ENCODE data around the gene ZP3.
"Not testable (repeated sequence)": the region's sequence is repeated elsewhere in the genome, so short reads cannot be mapped to it uniquely, and the experiment has no call there.

ZP3 gene

DNA sequence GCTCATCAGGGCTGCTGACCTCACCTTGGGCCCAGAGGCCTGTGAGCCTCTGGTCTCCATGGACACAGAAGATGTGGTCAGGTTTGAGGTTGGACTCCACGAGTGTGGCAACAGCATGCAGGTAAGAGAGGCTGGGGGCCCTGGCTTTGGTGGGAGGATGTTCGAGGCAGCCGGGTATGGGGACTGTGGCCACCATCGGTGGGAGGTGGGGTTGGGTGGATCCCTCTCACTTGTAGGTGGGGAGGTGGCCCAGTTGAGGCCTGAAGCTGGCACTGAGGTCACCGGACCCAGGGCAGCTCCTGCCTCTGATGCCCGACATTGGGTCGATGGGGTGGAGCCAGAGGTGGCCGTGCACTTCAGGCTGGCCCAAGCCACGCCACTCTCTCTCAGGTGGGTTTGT, 406 bp downstream of the ZP3 start:
- Histone ChIP-seq H3K27ac (ENCODE audit: low read length) (no peak overlapping the region), H3K36me3 (ENCODE audit: control insufficient read depth, insufficient read depth, low read length) (no peaks in the 10 kb centered on the region; the same call in 1 of the 2 replicates), H3K4me3 (ENCODE audit: low read length) (no peak overlapping the region), H3K4me1 (ENCODE audit: control insufficient read depth, insufficient read depth, low read length) (peaks cover 4% of the 10 kb centered on the region; the same call in 1 of the 2 replicates), H3K27me3 (ENCODE audit: control insufficient read depth, insufficient read depth, low read length) (no peaks in the 10 kb centered on the region), H3K9me3 (ENCODE audit: control insufficient read depth, insufficient read depth, low read length) (no peaks in the 10 kb centered on the region)
- no CpG with 5 or more reads among the region's 9 CpGs for WGBS (ENCODE audit: insufficient coverage, insufficient read length)
- DNase-seq (ENCODE audit: low read depth, low spot score), result no peak

DNA sequence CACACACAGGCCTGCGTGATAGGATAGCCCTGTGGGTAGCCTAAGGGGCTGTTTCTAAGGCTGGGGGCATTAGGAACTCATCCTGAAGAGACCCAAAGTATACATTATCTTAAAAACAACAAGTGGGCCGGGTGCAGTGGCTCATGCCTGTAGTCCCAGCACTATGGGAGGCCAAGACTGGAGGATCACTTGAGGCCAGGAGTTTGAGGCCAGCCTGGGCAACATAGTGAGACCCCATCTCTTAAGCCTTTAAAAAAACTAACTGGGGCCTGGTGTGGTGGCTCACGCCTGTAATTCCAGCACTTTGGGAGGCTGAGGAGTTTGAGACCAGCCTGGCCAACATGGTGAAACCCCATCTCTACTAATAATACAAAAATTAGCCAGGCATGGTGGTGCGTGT, 808 bp downstream of the ZP3 start:
- H3K4me1 ChIP-seq (ENCODE audit: control insufficient read depth, insufficient read depth, low read length); DNase-seq (ENCODE audit: low read depth, low spot score); H3K27me3 ChIP-seq (ENCODE audit: control insufficient read depth, insufficient read depth, low read length); H3K27ac ChIP-seq (ENCODE audit: low read length); H3K36me3 ChIP-seq (ENCODE audit: control insufficient read depth, insufficient read depth, low read length); H3K4me3 ChIP-seq (ENCODE audit: low read length); H3K9me3 ChIP-seq (ENCODE audit: control insufficient read depth, insufficient read depth, low read length): not testable (repeated sequence)
- WGBS (ENCODE audit: insufficient coverage, insufficient read length), result no CpG with 5 or more reads among the region's 4 CpGs

- Histone ChIP-seq H3K9me3 (ENCODE audit: control insufficient read depth, insufficient read depth, low read length) (no peaks in the 10 kb centered on the region), H3K36me3 (ENCODE audit: control insufficient read depth, insufficient read depth, low read length) (no peaks in the 10 kb centered on the region; the same call in 1 of the 2 replicates), H3K27ac (ENCODE audit: low read length) (no peak overlapping the region), H3K27me3 (ENCODE audit: control insufficient read depth, insufficient read depth, low read length) (no peaks in the 10 kb centered on the region), H3K4me3 (ENCODE audit: low read length) (no peak overlapping the region), H3K4me1 (ENCODE audit: control insufficient read depth, insufficient read depth, low read length) (peaks cover 4% of the 10 kb centered on the region; the same call in 1 of the 2 replicates)
- no CpG with 5 or more reads among the region's 4 CpGs for WGBS (ENCODE audit: insufficient coverage, insufficient read length)
- no peak for DNase-seq (ENCODE audit: low read depth, low spot score)
Observed at GRCh38 chr7:76426246-76426645, 1.5 kb downstream of the ZP3 start.

DNA sequence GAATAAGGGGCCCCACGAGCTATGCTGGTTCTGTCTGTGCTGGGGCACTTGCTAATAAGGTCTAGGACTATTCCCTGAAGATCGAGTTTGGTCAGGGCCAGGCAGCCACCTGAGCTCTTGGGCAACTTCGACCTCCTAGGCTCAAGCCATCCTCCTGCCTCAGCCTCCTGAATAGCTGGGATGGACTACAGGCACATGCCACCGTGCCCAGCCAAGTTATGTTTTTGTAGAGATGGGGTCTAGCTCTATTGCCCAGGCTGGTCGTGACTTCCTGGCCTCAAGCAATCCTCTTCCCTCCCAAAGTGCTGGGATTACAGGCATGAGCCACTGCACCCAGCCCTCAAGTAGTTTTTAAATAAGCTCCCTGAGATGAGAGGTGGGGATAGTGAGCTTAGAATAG, 2.9 kb downstream of the ZP3 start:
- no peak for DNase-seq (ENCODE audit: low read depth, low spot score)
- H3K27ac ChIP-seq (ENCODE audit: low read length), result no peak overlapping the region
- no peaks in the 10 kb centered on the region for H3K9me3 ChIP-seq (ENCODE audit: control insufficient read depth, insufficient read depth, low read length)
- no peak overlapping the region for H3K4me3 ChIP-seq (ENCODE audit: low read length)
- H3K27me3 ChIP-seq (ENCODE audit: control insufficient read depth, insufficient read depth, low read length), result no peaks in the 10 kb centered on the region
- H3K36me3 ChIP-seq (ENCODE audit: control insufficient read depth, insufficient read depth, low read length), result no peaks in the 10 kb centered on the region; the same call in 1 of the 2 replicates
- peaks cover 4% of the 10 kb centered on the region; the same call in 1 of the 2 replicates for H3K4me1 ChIP-seq (ENCODE audit: control insufficient read depth, insufficient read depth, low read length)
- no CpG with 5 or more reads among the region's 5 CpGs for WGBS (ENCODE audit: insufficient coverage, insufficient read length)

DNA sequence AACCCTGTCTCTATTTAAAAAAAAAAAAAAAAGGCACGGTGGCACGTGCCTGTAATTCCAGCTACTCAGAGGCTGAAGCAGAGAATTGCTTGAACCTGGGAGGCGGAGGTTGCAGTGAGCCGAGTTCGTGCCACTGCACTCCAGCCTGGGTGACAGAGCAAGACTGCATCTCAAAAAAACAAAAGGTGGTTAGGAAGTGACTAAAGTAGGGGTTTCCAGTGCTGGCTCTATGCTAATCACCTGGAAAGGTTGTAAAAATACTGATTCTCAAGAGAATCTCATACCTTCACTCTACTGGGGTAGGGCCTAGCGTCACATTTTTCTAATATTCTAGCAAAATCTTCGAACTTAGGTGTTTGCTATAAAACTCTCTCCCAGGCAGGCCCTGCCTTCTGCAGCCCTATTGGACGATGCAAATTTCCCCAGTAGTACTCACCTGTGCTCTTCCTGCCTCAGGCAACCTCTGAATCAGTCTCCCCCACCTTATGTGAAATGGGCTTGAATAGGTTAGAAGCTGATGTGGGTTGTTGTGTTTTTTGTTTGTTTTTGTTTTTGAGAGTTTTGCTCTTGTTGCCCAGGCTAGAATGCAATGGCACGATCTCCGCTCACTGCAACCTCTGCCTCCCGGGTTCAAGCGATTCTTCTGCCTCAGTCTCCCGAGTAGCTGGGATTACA, 3.5 kb downstream of the ZP3 start:
- Histone ChIP-seq H3K4me1 (ENCODE audit: control insufficient read depth, insufficient read depth, low read length) (peaks cover 3% of the 10 kb centered on the region; the same call in 1 of the 2 replicates), H3K9me3 (ENCODE audit: control insufficient read depth, insufficient read depth, low read length) (no peaks in the 10 kb centered on the region), H3K27ac (ENCODE audit: low read length) (no peak overlapping the region), H3K27me3 (ENCODE audit: control insufficient read depth, insufficient read depth, low read length) (no peaks in the 10 kb centered on the region), H3K4me3 (ENCODE audit: low read length) (no peak overlapping the region), H3K36me3 (ENCODE audit: control insufficient read depth, insufficient read depth, low read length) (no peaks in the 10 kb centered on the region; the same call in 1 of the 2 replicates)
- WGBS (ENCODE audit: insufficient coverage, insufficient read length), result no CpG with 5 or more reads among the region's 13 CpGs
- no peak for DNase-seq (ENCODE audit: low read depth, low spot score)

- H3K27ac ChIP-seq (ENCODE audit: low read length), result no peak overlapping the region
- no peak for DNase-seq (ENCODE audit: low read depth, low spot score)
- WGBS (ENCODE audit: insufficient coverage, insufficient read length), result no CpG with 5 or more reads among the region's 18 CpGs
- no peaks in the 10 kb centered on the region for H3K9me3 ChIP-seq (ENCODE audit: control insufficient read depth, insufficient read depth, low read length)
- H3K27me3 ChIP-seq (ENCODE audit: control insufficient read depth, insufficient read depth, low read length), result no peaks in the 10 kb centered on the region
- no peak overlapping the region for H3K4me3 ChIP-seq (ENCODE audit: low read length)
- 0 out of 2 replicates have a peak, but pooled peaks cover 2% of the 10 kb centered on the region for H3K4me1 ChIP-seq (ENCODE audit: control insufficient read depth, insufficient read depth, low read length)
- H3K36me3 ChIP-seq (ENCODE audit: control insufficient read depth, insufficient read depth, low read length), result no peaks in the 10 kb centered on the region; the same call in 1 of the 2 replicates
Observed at GRCh38 chr7:76428868-76429805, 4.4 kb downstream of the ZP3 start.

DNA sequence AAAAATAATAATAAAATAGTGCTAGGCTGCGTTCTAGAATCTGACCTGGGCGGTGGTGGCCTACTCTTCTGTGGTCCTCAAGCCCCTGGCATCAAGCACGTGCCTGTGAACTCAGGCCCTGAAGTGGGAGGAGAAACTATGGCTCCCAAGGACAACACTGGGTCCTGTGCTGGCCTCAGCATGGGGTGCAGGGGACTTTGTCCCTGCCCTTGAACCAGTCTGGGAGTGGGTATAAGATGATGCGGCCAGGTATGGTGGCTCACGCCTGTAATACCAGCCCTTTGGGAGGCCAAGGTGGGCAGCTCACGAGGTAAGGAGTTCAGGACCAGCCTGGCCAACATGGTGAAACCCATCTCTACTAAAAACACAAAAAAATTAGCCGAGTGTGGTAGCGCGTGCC, 5.5 kb downstream of the ZP3 start:
- Histone ChIP-seq H3K4me3 (ENCODE audit: low read length) (no peak overlapping the region), H3K4me1 (ENCODE audit: control insufficient read depth, insufficient read depth, low read length) (0 out of 2 replicates have a peak, but pooled peaks cover 2% of the 10 kb centered on the region), H3K9me3 (ENCODE audit: control insufficient read depth, insufficient read depth, low read length) (no peaks in the 10 kb centered on the region), H3K27ac (ENCODE audit: low read length) (no peak overlapping the region), H3K36me3 (ENCODE audit: control insufficient read depth, insufficient read depth, low read length) (no peaks in the 10 kb centered on the region; the same call in 1 of the 2 replicates), H3K27me3 (ENCODE audit: control insufficient read depth, insufficient read depth, low read length) (no peaks in the 10 kb centered on the region)
- no CpG with 5 or more reads among the region's 9 CpGs for WGBS (ENCODE audit: insufficient coverage, insufficient read length)
- DNase-seq (ENCODE audit: low read depth, low spot score), result no peak

DNA sequence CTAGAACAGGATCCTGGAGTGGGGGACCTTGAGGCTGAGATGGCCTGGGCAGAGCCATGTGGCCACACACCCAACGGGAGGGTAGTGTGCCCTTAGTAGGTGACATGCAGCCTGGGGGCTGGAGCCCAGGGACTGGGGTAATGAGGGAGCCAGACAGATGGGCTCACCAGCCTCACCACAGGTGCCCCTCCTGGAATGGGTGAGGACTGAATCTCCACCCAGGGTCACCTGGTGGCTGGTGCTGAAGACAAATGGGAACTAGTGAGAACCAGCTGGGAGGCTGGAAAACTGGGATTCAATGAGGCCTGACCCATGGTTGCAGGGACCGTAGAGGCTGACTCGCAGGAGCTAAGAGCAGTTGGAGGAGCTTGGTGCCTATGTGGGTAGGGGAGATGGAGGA, 6.1 kb downstream of the ZP3 start:
- Histone ChIP-seq H3K9me3 (ENCODE audit: control insufficient read depth, insufficient read depth, low read length) (no peaks in the 10 kb centered on the region), H3K4me3 (ENCODE audit: low read length) (no peak overlapping the region; the same call in 1 of the 2 replicates), H3K27me3 (ENCODE audit: control insufficient read depth, insufficient read depth, low read length) (no peaks in the 10 kb centered on the region), H3K36me3 (ENCODE audit: control insufficient read depth, insufficient read depth, low read length) (no peaks in the 10 kb centered on the region; the same call in 1 of the 2 replicates), H3K27ac (ENCODE audit: low read length) (no peak overlapping the region), H3K4me1 (ENCODE audit: control insufficient read depth, insufficient read depth, low read length) (0 out of 2 replicates have a peak, but pooled peaks cover 2% of the 10 kb centered on the region)
- DNase-seq (ENCODE audit: low read depth, low spot score), result no peak
- WGBS (ENCODE audit: insufficient coverage, insufficient read length), result no CpG with 5 or more reads among the region's 3 CpGs

GRCh38 chr7:76437873-76438272, 13.1 kb downstream of the ZP3 start:
- H3K27ac ChIP-seq (ENCODE audit: low read length); H3K9me3 ChIP-seq (ENCODE audit: control insufficient read depth, insufficient read depth, low read length): not testable (repeated sequence)

GRCh38 chr7:76439120-76439888, 14.6 kb downstream of the ZP3 start:
- H3K36me3 ChIP-seq (ENCODE audit: control insufficient read depth, insufficient read depth, low read length); H3K4me1 ChIP-seq (ENCODE audit: control insufficient read depth, insufficient read depth, low read length); H3K9me3 ChIP-seq (ENCODE audit: control insufficient read depth, insufficient read depth, low read length); H3K27ac ChIP-seq (ENCODE audit: low read length); DNase-seq (ENCODE audit: low read depth, low spot score); H3K27me3 ChIP-seq (ENCODE audit: control insufficient read depth, insufficient read depth, low read length); H3K4me3 ChIP-seq (ENCODE audit: low read length): not testable (repeated sequence)
- no CpG with 5 or more reads among the region's 7 CpGs for WGBS (ENCODE audit: insufficient coverage, insufficient read length)

More at GRCh38 chr7:76437873-76438272, 13.1 kb downstream of the ZP3 start:
- WGBS (ENCODE audit: insufficient coverage, insufficient read length), result no CpG with 5 or more reads among the region's 2 CpGs
- not testable (repeated sequence) for H3K27me3 ChIP-seq (ENCODE audit: control insufficient read depth, insufficient read depth, low read length); H3K4me1 ChIP-seq (ENCODE audit: control insufficient read depth, insufficient read depth, low read length); H3K4me3 ChIP-seq (ENCODE audit: low read length); H3K36me3 ChIP-seq (ENCODE audit: control insufficient read depth, insufficient read depth, low read length)
- peak; percentile 75 for DNase-seq (ENCODE audit: low read depth, low spot score)
